ENCODE results near the gene RXRA.

The RXRA gene

GRCh38 chr9:134370638-134371037, 44.4 kb downstream of the RXRA start:
- no peak for DNase-seq

- no peak for DNase-seq
These were observed 45.5 kb downstream of the RXRA start for GRCh38 chr9:134371731-134372130.

- DNase-seq, result no peak
These were observed 46.5 kb downstream of the RXRA start for GRCh38 chr9:134372581-134373267.

DNA sequence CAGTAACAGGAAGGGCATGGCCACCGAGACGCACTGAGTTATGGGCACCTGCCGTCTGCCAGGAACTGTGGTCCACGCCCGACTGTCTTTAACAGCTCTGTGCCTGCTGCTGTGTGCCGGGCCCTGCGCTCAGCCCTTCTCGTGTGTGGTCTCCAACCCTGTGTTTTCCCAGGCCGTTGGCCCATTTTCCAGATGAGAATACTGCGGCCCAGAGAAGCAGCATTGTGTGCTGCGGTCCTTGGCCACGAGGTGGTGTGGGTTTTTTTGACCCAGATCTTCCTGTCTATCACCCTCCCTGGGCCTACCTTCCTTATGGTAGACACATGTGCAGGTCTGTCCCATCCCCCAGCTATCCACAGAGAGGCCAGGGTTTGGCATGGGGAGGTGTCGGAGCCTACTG, 47.0 kb downstream of the RXRA start:
- DNase-seq, result no peak

GRCh38 chr9:134373953-134374300, 47.7 kb downstream of the RXRA start:
- no peak for DNase-seq

DNA sequence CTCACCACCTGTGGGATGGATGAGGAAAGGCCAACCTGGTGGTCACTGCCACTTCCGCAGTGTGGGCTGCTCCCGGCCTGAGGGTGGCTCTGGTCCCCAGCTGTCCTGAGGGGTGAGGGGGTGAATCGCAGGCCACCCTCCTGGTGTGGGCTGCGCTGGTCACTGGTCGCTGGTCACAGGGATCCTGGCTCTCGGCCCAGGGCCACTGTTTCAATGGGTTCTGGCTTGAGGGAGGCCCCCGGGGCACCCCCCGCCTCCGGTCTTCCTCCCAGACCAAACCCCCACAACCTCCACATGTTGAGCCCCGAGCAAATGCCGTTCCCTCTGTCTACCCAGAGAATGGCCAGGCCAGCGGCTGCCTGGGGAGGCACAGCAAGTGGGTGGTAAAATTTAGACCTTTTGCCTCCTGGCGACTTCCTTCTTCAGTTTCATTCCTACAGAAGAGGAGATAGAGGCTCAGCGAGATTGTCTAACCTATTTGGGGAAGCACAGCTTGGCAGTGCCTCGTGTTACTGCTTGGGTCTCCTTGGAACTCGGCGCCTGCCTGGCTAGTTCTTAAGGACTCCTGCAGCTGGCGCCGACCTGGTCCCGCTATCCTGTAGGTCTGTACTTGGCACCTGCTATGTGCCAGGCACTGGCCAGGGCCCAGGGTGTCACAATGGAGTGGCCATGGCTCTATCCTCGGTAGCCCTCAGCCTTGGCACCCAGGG, 48.2 kb downstream of the RXRA start:
- no peak for DNase-seq

DNA sequence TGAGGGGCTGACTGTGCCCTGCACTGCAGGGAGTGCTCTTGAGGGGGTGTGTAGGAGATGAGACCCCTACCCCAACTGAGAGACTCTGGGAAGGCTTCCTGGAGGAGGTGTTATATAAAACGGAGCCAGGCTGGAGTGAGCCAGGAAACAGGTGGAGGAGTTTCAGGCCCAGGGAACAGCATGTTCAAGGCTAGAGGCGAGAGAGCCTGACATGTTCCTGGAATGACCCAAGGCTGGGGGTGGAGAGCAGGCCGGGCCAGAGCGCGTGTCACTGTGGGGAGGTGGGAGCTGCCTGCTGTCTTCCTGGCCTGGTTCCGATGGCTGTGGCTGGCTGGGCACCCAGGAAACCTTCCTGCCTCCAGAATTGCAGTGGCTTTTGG, 48.7 kb downstream of the RXRA start:
- no peak for DNase-seq

GRCh38 chr9:134375430-134376385, 49.5 kb downstream of the RXRA start:
- DNase-seq, result no peak

GRCh38 chr9:134376386-134377142, 50.3 kb downstream of the RXRA start:
- DNase-seq, result no peak

DNA sequence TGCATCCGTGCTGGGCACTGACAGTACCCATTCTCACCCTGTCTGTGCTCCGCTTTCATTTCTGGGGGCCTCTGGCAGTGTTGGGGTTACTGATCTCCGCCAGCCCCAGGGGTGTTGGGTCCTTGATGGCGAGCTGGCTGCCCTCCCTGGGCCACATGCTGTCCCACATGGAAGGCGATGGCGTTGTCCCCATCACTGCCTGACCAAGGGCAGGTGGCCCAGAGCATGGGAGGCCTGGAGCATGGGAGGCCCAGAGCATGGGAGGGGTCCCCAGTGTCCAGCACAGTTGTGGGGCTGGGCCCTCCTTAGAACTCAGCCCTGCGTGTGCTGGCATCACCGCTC, 50.9 kb downstream of the RXRA start:
- DNase-seq, result no peak

- DNase-seq, result no peak
These were observed 51.7 kb downstream of the RXRA start for GRCh38 chr9:134377976-134378375.

GRCh38 chr9:134378901-134379338, 52.7 kb downstream of the RXRA start:
- no peak for DNase-seq

GRCh38 chr9:134379831-134380365, 53.6 kb downstream of the RXRA start:
- DNase-seq, result no peak

DNA sequence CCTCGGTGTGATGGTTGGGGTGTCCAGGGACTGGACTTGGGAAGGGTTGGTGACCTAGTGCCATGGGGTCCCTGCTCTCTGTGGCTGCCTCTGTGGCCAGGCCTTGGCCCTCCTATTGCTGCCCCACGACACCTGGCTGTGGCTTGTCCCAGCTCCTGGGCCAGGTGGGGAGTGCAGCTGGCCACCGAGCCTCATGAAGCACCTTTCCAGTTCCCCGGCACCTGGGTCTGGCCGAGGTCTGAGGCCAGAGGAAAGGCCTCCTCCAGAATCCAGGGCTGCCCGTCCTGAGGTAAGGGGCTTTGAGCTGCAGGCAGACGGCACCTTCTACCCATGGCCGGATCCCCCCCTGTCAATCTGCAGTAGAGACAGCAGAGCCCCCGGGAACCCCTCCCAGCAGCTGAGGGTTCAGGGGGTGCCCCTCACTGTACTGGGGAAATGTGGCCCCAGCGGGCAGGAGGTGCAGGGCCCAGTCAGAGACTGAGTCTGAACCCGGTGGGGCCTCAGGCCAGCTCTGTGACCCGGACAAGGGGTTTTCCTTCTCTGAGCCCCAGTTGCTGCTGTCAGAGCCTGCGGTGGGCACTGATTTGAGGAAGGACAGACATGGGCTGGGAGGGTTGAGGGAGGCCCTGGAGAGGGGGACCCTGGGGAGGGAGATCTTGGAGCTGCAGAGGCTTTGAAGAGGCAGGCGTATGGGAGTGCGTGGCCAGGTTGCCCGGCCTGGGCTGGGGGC, 54.5 kb downstream of the RXRA start:
- no peak for DNase-seq

GRCh38 chr9:134381272-134381661, 55.0 kb downstream of the RXRA start:
- DNase-seq, result no peak

DNA sequence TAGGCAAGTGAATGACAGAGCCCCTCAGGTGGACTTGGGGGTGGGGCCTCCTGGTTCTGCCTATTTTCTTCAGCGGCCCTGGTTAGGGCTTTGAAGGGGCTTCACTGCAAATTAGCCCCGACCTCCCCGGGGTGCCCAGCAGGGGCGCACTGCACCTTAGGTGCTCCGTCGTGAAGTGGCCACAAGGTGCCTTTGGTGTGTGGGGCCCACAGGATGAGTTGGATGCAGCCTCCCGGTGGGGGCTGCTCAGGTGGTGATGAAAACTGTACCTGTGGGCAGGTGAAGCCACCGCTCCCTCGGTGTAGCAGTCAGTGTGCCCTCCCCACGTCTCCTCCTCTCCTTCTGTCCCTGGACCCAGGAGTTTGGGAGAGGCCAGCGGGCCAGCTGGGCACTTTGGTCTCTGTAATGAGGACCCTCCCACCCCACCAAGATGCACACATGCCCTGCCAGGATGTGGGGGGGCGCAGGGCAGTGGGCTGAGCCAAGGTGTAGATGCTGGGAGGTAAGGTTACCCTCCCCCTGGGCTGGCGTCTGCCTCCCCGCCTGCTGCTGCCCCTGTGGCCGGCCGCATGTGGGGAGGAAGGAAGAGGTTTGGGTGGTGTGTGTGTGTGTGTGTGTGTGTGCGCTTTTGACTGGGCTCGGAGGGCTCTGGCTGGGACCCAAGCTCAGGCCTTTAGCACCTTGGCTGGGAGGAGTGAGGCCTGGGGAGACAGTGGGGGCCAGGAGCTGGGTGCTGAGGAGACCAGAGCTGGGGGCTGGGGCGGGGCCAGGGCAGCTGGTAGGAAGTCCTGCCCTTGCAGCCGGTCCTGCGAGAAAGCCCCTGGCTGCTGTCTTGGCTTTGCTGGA, 55.6 kb downstream of the RXRA start:
- DNase-seq, result no peak

GRCh38 chr9:134382733-134383132, 56.5 kb downstream of the RXRA start:
- DNase-seq, result no peak

DNA sequence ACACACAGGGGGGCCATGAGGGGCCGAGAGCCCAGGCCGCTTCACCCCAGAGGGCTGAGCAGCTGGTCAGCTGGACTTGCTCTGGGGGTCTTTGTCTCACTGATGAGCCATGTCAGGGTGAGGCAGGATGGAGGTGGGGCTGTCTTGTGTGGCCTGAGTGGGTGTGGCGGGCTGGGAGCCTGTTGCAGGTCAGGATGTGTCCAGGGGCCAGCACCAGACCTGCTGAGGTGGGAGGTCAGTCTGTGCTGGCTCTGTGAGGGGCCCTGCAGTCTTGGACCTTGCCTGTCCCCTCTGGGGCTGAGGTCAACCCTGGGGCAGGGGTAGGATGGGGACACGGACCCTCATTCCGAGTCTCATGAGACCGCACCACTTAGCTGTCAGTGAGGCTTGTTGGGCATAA, 56.9 kb downstream of the RXRA start:
- DNase-seq, result no peak

GRCh38 chr9:134384811-134385479, 58.7 kb downstream of the RXRA start:
- no peak for DNase-seq

DNA sequence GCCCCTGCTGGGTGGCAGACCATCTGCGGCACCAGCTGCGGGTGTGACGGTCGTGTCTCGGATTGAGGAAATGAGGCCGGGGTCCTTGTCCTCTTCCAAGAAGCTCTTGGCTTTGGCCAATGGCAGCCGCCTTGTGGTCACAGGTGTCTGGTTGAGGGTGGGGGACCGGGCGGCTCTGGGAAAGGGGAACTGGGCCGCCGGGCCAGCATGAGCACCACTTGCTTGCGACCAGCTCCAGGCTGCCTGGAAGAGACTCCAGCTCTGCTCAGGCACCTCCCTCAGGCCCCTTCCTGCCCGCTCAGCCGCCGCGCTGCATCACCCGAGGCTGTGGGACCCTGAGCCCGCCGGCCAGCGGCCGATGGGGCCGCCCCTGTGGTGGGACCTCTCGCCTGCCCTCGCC, 59.7 kb downstream of the RXRA start:
- no peak for DNase-seq
